SU-DHL-6 (cell line): ENCODE measurements around the gene MTG2.

Experiments
- EZH2phosphoT487 ChIP-seq: fragments of 200-600 bp; sonication (generic), shearing (Covaris generic); conservative IDR thresholded peaks from 2 replicates; pipeline ENCODE4 v1.6.1; 2018; ENCODE audit warnings: mild to moderate bottlenecking, antibody characterized with exemption, low read length, moderate library complexity, mixed read lengths
- TF ChIP-seq, protein P1 (sequence below): fragments of 200-600 bp; sonication (generic); IDR thresholded peaks from one replicate; pipeline ENCODE4 v1.5.1; 2017; ENCODE audit warnings: antibody characterized with exemption, mild to moderate bottlenecking, low read length, moderate library complexity; ENCODE audit not compliant: insufficient read depth, poor library complexity, severe bottlenecking

DNA sequence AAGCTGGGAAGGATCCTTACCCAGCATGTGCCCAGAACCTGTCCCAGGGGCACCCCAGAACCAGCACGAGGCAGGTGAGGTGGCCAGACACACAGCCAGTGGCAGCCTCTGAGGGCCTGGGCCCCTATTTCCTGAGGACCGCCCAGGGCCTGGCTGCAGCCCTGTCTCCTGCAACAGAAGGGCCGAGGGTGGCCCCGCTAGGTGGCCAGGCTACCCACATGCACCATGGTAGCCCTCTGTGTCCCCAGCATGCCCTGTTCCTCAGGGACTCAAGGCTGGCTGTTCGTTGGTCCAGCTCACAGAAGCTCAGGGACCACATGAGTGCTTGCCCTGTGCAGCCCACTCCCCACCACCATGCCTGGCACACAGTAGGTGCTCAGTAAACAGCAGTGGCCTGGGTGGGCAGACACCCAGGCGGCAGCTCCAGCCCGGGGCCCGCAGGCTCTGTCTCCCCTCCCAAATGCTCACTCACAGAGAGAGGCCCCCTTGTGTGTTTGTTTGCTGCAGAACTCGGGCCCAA, 29.0 kb downstream of the MTG2 start:
- TF ChIP-seq, protein P1, sequence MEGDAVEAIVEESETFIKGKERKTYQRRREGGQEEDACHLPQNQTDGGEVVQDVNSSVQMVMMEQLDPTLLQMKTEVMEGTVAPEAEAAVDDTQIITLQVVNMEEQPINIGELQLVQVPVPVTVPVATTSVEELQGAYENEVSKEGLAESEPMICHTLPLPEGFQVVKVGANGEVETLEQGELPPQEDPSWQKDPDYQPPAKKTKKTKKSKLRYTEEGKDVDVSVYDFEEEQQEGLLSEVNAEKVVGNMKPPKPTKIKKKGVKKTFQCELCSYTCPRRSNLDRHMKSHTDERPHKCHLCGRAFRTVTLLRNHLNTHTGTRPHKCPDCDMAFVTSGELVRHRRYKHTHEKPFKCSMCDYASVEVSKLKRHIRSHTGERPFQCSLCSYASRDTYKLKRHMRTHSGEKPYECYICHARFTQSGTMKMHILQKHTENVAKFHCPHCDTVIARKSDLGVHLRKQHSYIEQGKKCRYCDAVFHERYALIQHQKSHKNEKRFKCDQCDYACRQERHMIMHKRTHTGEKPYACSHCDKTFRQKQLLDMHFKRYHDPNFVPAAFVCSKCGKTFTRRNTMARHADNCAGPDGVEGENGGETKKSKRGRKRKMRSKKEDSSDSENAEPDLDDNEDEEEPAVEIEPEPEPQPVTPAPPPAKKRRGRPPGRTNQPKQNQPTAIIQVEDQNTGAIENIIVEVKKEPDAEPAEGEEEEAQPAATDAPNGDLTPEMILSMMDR: no peak
- TF ChIP-seq EZH2phosphoT487: no peak
